Lung (tissue), 12 donors: ENCODE measurements around the gene SPAG8. TPM values are rescaled to one million over a fixed set of nuclear protein-coding genes. Genes with fewer than 3 reads are reported as not detected.

Experiments
- ATAC-seq: fragments of 200-7000 bp; cut with Tn5 transposase; one replicate; pipeline ENCODE4 v1.9.1; 2020; ENCODE audit warnings: moderate number of reproducible peaks; ENCODE audit not compliant: insufficient read depth, low FRiP score
- DNase-seq, 3 donors: peaks; one replicate each; pipeline ENCODE4 v3.0.0-alpha.2; 2013 to 2017
- H3K27ac ChIP-seq, 2 donors: one replicate each; pipeline ENCODE4 v1.5.1; 2013; ENCODE audit warnings: mild to moderate bottlenecking in 2 of 2, moderate library complexity in 2 of 2, control low read depth in 1 of 2, inconsistent platforms in 1 of 2, low read depth in 1 of 2, low read length in 1 of 2
- H3K27me3 ChIP-seq, 3 donors: one replicate each; pipeline ENCODE4 v1.5.1; 2013; ENCODE audit warnings: low read length in 2 of 3; ENCODE audit not compliant: control insufficient read depth in 3 of 3, insufficient read depth in 3 of 3
- H3K36me3 ChIP-seq, 4 donors: one replicate each; pipeline ENCODE4 v1.5.1; 2013; ENCODE audit warnings: low read length in 4 of 4, mild to moderate bottlenecking in 1 of 4, moderate library complexity in 1 of 4; ENCODE audit not compliant: control insufficient read depth in 4 of 4, insufficient read depth in 4 of 4
- H3K4me1 ChIP-seq, 5 donors: one replicate each; pipeline ENCODE4 v1.5.1; 2013; ENCODE audit warnings: low read length in 5 of 5, mild to moderate bottlenecking in 2 of 5, moderate library complexity in 1 of 5; ENCODE audit not compliant: control insufficient read depth in 5 of 5, insufficient read depth in 5 of 5
- H3K4me3 ChIP-seq: one replicate; pipeline ENCODE4 v1.5.1; 2013; ENCODE audit warnings: mild to moderate bottlenecking, control low read depth, moderate library complexity
- H3K9ac ChIP-seq, 2 donors: one replicate each; pipeline ENCODE4 v1.5.1; 2013; ENCODE audit warnings: low read length in 2 of 2, control low read depth in 1 of 2; ENCODE audit not compliant: insufficient read depth in 1 of 2
- H3K9me3 ChIP-seq, 4 donors: one replicate each; pipeline ENCODE4 v1.5.1; 2013; ENCODE audit warnings: low read length in 3 of 4, mild to moderate bottlenecking in 1 of 4, moderate library complexity in 1 of 4; ENCODE audit not compliant: control insufficient read depth in 4 of 4, insufficient read depth in 3 of 4
- CTCF ChIP-seq: IDR thresholded peaks from 2 replicates; pipeline ENCODE4 v1.5.1; 2012; ENCODE audit warnings: mild to moderate bottlenecking; ENCODE audit errors: control extremely low read depth, extremely low read depth
- WGBS, 2 donors: extraction: QIAGEN DNeasy Blood & Tissue Kit; methylation state at CpG; one replicate each; pipeline ENCODE4 v1.1.7; 2013; 5-methylcytosine and 5-hydroxymethylcytosine counted together
- polyA plus RNA-seq, 2 donors: library from polyadenylated mRNA; stranded (reverse); fragments of 200-250 nt; gene quantifications; one replicate each; pipeline ENCODE4 v1.2.1, GENCODE V29; 2013
- total RNA-seq, 2 donors: library from RNA; depleted of rRNA in 1 of 2; stranded (reverse); fragments of >200 nt in 1 of 2; gene quantifications; one replicate each; pipeline ENCODE4 v1.2.1, GENCODE V29; 2014 to 2021
- donor health status: control.
- donor health status: control.
- donor health status: Bipolar disorder and iron deficiency.
- donor health status: healthy.
- donor health status: DM: yes; HTN: yes; CAD: no.

Gene SPAG8
- total and polyA plus RNA-seq, 4 donors, result 5.8 to 20.6 (median 9.0) TPM

GRCh38 chr9:35771075-35771433, 41.0 kb downstream of the SPAG8 start:
- H3K9me3 ChIP-seq, result no peaks in the 10 kb centered on the region
- H3K27ac ChIP-seq, result peak overlapping the region in 1 of 2 donors; percentile 63
- WGBS, 2 donors, result 17 to 54% methylated on average over 4 of the region's 4 CpGs
- H3K27me3 ChIP-seq, result no peaks in the 10 kb centered on the region
- no peak for TF ChIP-seq CTCF
- peaks cover 2 to 34% (median 17%) of the 10 kb centered on the region in 5 donors for H3K4me1 ChIP-seq
- ATAC-seq (peak; percentile 61), DNase-seq (peak; percentile 41 to 76 (median 65))
- H3K4me3 ChIP-seq, result no peak overlapping the region
- H3K36me3 ChIP-seq, result no peaks in the 10 kb centered on the region
- H3K9ac ChIP-seq, result no peak overlapping the region

GRCh38 chr9:35769763-35770162, 42.3 kb downstream of the SPAG8 start:
- Histone ChIP-seq H3K27ac (no peak overlapping the region), H3K4me1 (peaks cover 2 to 23% (median 17%) of the 10 kb centered on the region in 5 donors), H3K36me3 (no peaks in the 10 kb centered on the region), H3K4me3 (no peak overlapping the region), H3K27me3 (no peaks in the 10 kb centered on the region), H3K9ac (no peak overlapping the region), H3K9me3 (no peaks in the 10 kb centered on the region)
- ATAC-seq, result no peak
- TF ChIP-seq CTCF, result no peak
- 94 to 100% methylated on average over 1 of the region's 1 CpG for WGBS, 2 donors
- DNase-seq, result no peak

GRCh38 chr9:35767458-35767857, 44.6 kb downstream of the SPAG8 start:
- no peak for TF ChIP-seq CTCF
- Histone ChIP-seq H3K9me3 (no peaks in the 10 kb centered on the region), H3K27ac (no peak overlapping the region), H3K4me1 (peaks cover 2 to 23% (median 17%) of the 10 kb centered on the region in 5 donors), H3K36me3 (no peaks in the 10 kb centered on the region), H3K9ac (no peak overlapping the region), H3K4me3 (no peak overlapping the region), H3K27me3 (no peaks in the 10 kb centered on the region)
- DNase-seq, result no peak
- ATAC-seq, result no peak
- WGBS, 2 donors, result 88 to 95% methylated on average over 1 of the region's 1 CpG

- DNase-seq, result no peak
- H3K27ac ChIP-seq, result no peak overlapping the region
- no peak overlapping the region for H3K4me3 ChIP-seq
- no peak overlapping the region for H3K9ac ChIP-seq
- H3K27me3 ChIP-seq, result no peaks in the 10 kb centered on the region
- TF ChIP-seq CTCF, result no peak
- 74 to 97% methylated on average over 2 of the region's 2 CpGs for WGBS, 2 donors
- no peaks in the 10 kb centered on the region for H3K36me3 ChIP-seq
- peaks cover 2 to 20% (median 15%) of the 10 kb centered on the region in 5 donors for H3K4me1 ChIP-seq
- ATAC-seq, result no peak
- H3K9me3 ChIP-seq, result no peaks in the 10 kb centered on the region
Measured at GRCh38 chr9:35766997-35767396, 45.1 kb downstream of the SPAG8 start.
